GM06990 (cell line): ENCODE data around the gene TIMM10B.

ENCODE experiments used
- DNase-seq: peaks from one replicate; pipeline ENCODE4 v3.0.0-alpha.2; 2011; ENCODE audit not compliant: insufficient read length; ENCODE audit errors: extremely low read depth
- H3K27me3 ChIP-seq: replicated peaks from 2 replicates; pipeline ENCODE4 v1.6.0; 2011; ENCODE audit warnings: low read length; ENCODE audit not compliant: control insufficient read depth, insufficient read depth
- H3K36me3 ChIP-seq: 2 replicates; pipeline ENCODE4 v1.5.1; 2011; ENCODE audit warnings: low read length; ENCODE audit not compliant: control insufficient read depth, insufficient read depth
- H3K4me3 ChIP-seq: replicated peaks from 2 replicates; pipeline ENCODE4 v1.5.1; 2011; ENCODE audit warnings: low read depth, mild to moderate bottlenecking, control low read depth, low read length
- CTCF ChIP-seq: IDR thresholded peaks from 2 replicates; pipeline ENCODE4 v1.5.1; 2011; ENCODE audit warnings: low read length, control low read depth, mild to moderate bottlenecking, inconsistent platforms; ENCODE audit not compliant: insufficient read depth, poor library complexity, severe bottlenecking

Gene TIMM10B

DNA sequence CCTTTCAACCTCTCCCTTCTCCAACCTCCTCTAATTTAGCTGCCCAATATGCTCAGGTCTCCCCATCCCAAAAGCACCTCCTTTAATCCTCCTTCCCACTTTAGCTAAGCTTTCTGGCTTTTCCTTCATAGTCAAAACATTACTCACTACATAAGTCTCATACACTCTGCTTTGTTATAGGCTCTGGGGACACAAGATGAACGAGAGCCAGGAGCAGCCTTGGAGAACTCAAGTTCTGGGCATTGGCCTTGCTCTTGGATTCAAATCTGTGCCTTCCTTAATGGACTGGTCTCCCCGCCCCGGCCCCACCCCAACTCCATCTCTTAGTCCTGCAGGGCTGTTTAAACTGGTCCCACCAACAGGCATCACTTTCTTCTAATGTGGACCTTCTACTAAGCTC is 29.1 kb upstream of the TIMM10B start:
- H3K36me3 ChIP-seq = no peaks in the 10 kb centered on the region; the same call in 1 of the 2 replicates
- no peak for TF ChIP-seq CTCF
- no peaks in the 10 kb centered on the region for H3K27me3 ChIP-seq
- no peak overlapping the region for H3K4me3 ChIP-seq
- no peak for DNase-seq

DNA sequence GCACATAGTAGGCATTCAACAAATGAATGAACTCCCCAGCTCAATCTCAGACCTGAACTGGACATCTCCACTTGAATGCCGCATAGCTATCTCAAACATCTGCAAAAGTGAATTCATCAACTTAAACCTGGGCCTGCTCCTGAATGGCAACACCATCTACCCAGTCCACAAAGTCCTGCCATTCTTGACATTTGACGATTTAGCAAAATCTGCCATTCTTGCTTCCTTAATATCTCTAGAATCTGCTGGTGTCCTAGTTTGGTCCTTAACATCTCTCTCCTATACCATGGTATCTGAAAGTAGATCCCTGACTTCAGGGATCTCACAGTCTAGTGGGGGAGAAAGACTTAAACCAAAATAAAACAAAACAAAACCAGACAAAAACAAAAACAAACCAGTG is 28.1 kb upstream of the TIMM10B start:
- Histone ChIP-seq H3K36me3 (no peaks in the 10 kb centered on the region; the same call in 1 of the 2 replicates), H3K4me3 (no peak overlapping the region), H3K27me3 (no peaks in the 10 kb centered on the region)
- DNase-seq = no peak
- no peak for TF ChIP-seq CTCF

GRCh38 chr11:6455070-6455469 is 26.2 kb upstream of the TIMM10B start:
- TF ChIP-seq CTCF = no peak
- no peak for DNase-seq
- H3K4me3 ChIP-seq = no peak overlapping the region
- H3K36me3 ChIP-seq = no peaks in the 10 kb centered on the region; the same call in 1 of the 2 replicates
- no peaks in the 10 kb centered on the region for H3K27me3 ChIP-seq

GRCh38 chr11:6456361-6457073 is 24.8 kb upstream of the TIMM10B start:
- Histone ChIP-seq H3K4me3 (no peak overlapping the region), H3K36me3 (no peaks in the 10 kb centered on the region; the same call in 1 of the 2 replicates), H3K27me3 (no peaks in the 10 kb centered on the region)
- no peak for DNase-seq
- TF ChIP-seq CTCF = no peak

DNA sequence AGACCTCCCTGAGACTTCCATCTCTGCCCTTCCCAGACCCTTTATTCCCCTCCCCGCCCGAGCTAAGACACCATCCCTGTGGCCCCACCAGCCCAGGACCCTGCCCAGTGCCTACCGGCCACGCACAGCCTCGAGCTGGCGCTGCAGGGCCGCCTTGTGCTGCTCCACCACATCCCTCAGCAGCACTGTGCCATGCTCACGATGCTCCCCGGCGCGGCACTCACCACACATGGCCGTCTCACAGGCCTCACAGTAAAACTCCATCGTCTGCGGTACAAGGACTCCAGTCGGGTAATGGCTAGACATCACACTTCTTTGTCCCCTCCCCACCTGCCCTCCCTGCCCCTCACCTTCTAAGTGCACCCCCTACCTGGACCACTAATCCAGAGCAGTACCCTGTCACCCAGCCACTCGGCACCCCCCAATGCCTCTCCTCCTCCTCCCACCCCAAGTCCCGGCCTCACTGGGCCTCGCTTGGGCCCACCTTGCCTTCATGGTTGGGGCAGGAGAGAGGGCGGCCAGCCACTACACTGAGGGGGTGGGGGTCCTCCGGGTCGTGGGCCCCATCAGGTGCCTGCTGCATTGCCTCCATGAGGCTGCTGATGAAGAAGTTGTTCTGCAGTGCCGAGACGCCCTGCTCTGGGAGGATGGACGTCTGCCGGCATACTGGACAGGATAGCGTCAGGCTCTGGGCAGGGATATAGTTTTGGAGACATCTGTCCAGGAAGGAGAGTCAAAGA is 23.6 kb upstream of the TIMM10B start:
- no peak for DNase-seq
- TF ChIP-seq CTCF = no peak
- H3K27me3 ChIP-seq = no peaks in the 10 kb centered on the region
- no peaks in the 10 kb centered on the region; the same call in 1 of the 2 replicates for H3K36me3 ChIP-seq
- no peak overlapping the region for H3K4me3 ChIP-seq
